B cell (primary cell): ENCODE data around the gene PIP5KL1.

Experiments
- EZH2 ChIP-seq: IDR thresholded peaks from 2 replicates; pipeline ENCODE4 v1.6.1; 2012; ENCODE audit warnings: borderline replicate concordance, low read depth, mild to moderate bottlenecking, moderate library complexity, low read length; ENCODE audit not compliant: insufficient read depth, poor library complexity, severe bottlenecking
- TF ChIP-seq, protein P1 (sequence below): fragments of 200-600 bp; IDR thresholded peaks from one replicate; pipeline ENCODE4 v1.8.0; 2022; ENCODE audit warnings: antibody characterized with exemption, mild to moderate bottlenecking

DNA sequence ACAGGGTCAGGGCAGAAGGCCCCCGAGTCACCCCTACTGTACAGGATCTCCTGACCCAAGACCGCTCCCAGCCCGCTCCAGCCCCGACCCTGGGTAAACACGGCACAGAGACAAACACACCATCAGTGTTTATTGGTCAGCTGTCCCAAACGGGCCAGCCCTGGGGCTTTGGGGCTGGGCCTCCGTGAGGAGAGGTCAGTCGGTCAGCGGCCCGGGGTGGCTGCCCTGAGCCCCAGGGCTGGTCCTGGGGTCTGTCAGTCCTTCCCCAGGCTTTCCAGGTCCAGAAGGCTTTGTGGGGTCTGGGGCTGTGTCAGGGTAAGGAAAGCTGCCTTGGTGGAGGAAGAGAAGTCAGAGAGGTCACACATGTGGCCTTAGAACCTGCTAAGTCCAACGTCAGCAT, 4.4 kb upstream of the PIP5KL1 start:
- TF ChIP-seq, protein P1, sequence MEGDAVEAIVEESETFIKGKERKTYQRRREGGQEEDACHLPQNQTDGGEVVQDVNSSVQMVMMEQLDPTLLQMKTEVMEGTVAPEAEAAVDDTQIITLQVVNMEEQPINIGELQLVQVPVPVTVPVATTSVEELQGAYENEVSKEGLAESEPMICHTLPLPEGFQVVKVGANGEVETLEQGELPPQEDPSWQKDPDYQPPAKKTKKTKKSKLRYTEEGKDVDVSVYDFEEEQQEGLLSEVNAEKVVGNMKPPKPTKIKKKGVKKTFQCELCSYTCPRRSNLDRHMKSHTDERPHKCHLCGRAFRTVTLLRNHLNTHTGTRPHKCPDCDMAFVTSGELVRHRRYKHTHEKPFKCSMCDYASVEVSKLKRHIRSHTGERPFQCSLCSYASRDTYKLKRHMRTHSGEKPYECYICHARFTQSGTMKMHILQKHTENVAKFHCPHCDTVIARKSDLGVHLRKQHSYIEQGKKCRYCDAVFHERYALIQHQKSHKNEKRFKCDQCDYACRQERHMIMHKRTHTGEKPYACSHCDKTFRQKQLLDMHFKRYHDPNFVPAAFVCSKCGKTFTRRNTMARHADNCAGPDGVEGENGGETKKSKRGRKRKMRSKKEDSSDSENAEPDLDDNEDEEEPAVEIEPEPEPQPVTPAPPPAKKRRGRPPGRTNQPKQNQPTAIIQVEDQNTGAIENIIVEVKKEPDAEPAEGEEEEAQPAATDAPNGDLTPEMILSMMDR = no peak
- no peak for TF ChIP-seq EZH2
